Measurements from ENCODE around the gene ZBTB17. TPM values are rescaled to one million over a fixed set of nuclear protein-coding genes. Genes with fewer than 3 reads are reported as not detected.

The ZBTB17 gene
- total and polyA plus RNA-seq, 10 of the 15 experiments (the other 5 are each of a cell fraction or from before 2014, with no cell fraction given), result 0.87 to 59.4 (median 38.7) TPM

DNA sequence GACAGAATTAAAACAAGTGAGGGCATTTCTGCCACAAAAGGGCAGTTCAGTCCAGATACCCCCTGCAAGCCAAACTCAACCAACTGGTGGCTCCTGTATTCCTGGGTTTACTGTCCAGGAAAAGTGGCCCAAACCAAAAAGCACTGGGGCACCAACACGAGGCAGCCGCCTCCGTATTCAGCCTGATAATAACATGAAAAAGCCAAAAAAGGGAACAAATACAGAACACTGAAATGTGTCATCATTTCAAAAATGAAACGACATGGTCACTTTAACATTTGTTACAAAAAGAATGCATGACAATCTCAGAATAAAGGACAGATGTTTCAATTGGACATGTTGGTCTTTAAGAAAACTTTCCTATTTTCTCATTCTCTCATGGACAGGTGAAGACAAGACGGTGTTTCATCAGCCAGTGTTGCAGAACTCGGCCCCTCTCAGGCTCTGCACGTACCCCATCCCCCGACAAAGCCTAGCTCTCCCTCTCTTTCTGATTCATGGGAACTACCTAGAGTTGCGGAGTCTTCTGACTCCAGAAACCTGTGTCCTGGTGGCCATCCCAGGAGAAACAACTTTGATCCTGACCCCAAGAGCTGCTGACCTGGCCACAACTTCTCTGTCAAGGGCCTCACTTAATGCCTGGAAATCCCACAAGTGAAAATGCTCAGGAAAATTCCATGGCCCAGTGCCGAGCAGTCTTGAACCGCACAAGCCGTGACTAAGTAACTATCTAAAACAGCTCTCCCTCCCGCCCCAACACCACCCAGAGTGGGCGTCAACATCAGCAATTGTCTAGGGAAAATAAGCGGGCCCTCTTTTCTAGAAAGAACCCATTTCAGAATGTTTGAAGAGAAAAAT is 27.1 kb downstream of the ZBTB17 start (continued):
- TF ChIP-seq, protein P1, sequence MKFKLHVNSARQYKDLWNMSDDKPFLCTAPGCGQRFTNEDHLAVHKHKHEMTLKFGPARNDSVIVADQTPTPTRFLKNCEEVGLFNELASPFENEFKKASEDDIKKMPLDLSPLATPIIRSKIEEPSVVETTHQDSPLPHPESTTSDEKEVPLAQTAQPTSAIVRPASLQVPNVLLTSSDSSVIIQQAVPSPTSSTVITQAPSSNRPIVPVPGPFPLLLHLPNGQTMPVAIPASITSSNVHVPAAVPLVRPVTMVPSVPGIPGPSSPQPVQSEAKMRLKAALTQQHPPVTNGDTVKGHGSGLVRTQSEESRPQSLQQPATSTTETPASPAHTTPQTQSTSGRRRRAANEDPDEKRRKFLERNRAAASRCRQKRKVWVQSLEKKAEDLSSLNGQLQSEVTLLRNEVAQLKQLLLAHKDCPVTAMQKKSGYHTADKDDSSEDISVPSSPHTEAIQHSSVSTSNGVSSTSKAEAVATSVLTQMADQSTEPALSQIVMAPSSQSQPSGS (IDR thresholded peaks at IDR 0.05; ENCODE audit: low read length), result peak; percentile 71
- TF ChIP-seq CBX5 (IDR thresholded peaks at IDR 0.05; ENCODE audit: low read depth) (no peak), SP1 (IDR thresholded peaks at IDR 0.05; ENCODE audit: low read depth, low read length) (no peak), JUNB (IDR thresholded peaks at IDR 0.05) (peak; percentile 73), CHD1 (IDR thresholded peaks at IDR 0.05; ENCODE audit: low read depth, low read length) (no peak), TBL1XR1 (IDR thresholded peaks at IDR 0.05; ENCODE audit: low read depth, low read length) (no peak), IKZF2 (IDR thresholded peaks at IDR 0.05) (peak in 1 of 2 experiments; percentile 19; a peak in 2 of 4 replicates), ZBED1 (IDR thresholded peaks at IDR 0.05; ENCODE audit: borderline replicate concordance) (0 out of 2 replicates have a peak, but pooled peaks have one; percentile 29), RUNX3 (IDR thresholded peaks at IDR 0.05; ENCODE audit: low read length) (0 out of 2 replicates have a peak, but pooled peaks have one; percentile 10), ATF3 (IDR thresholded peaks at IDR 0.05; ENCODE audit: borderline replicate concordance, extremely low read depth, low read depth, low read length) (no peak), SIX5 (IDR thresholded peaks at IDR 0.05; ENCODE audit: low read depth, low read length, severe bottlenecking) (no peak), MEF2A (IDR thresholded peaks at IDR 0.05; ENCODE audit: insufficient read depth, low read depth, low read length) (peak; percentile 61; the same call in 1 of the 2 replicates), FOXM1 (IDR thresholded peaks at IDR 0.05; ENCODE audit: low read depth, low read length) (no peak), RB1 (IDR thresholded peaks at IDR 0.05; ENCODE audit: borderline replicate concordance) (no peak), E2F8 (IDR thresholded peaks at IDR 0.05; ENCODE audit: low read depth, partially characterized antibody) (no peak), RAD51 (IDR thresholded peaks at IDR 0.05) (no peak), NFYA (IDR thresholded peaks at IDR 0.05; ENCODE audit: borderline replicate concordance, low read depth, low read length) (no peak)
- TF ChIP-seq, protein P2, sequence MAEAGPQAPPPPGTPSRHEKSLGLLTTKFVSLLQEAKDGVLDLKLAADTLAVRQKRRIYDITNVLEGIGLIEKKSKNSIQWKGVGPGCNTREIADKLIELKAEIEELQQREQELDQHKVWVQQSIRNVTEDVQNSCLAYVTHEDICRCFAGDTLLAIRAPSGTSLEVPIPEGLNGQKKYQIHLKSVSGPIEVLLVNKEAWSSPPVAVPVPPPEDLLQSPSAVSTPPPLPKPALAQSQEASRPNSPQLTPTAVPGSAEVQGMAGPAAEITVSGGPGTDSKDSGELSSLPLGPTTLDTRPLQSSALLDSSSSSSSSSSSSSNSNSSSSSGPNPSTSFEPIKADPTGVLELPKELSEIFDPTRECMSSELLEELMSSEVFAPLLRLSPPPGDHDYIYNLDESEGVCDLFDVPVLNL (IDR thresholded peaks at IDR 0.05; ENCODE audit: low read depth, low read length), result no peak
- TF ChIP-seq, protein P3, sequence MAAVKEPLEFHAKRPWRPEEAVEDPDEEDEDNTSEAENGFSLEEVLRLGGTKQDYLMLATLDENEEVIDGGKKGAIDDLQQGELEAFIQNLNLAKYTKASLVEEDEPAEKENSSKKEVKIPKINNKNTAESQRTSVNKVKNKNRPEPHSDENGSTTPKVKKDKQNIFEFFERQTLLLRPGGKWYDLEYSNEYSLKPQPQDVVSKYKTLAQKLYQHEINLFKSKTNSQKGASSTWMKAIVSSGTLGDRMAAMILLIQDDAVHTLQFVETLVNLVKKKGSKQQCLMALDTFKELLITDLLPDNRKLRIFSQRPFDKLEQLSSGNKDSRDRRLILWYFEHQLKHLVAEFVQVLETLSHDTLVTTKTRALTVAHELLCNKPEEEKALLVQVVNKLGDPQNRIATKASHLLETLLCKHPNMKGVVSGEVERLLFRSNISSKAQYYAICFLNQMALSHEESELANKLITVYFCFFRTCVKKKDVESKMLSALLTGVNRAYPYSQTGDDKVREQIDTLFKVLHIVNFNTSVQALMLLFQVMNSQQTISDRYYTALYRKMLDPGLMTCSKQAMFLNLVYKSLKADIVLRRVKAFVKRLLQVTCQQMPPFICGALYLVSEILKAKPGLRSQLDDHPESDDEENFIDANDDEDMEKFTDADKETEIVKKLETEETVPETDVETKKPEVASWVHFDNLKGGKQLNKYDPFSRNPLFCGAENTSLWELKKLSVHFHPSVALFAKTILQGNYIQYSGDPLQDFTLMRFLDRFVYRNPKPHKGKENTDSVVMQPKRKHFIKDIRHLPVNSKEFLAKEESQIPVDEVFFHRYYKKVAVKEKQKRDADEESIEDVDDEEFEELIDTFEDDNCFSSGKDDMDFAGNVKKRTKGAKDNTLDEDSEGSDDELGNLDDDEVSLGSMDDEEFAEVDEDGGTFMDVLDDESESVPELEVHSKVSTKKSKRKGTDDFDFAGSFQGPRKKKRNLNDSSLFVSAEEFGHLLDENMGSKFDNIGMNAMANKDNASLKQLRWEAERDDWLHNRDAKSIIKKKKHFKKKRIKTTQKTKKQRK (IDR thresholded peaks at IDR 0.05; ENCODE audit: low read depth, low read length), result no peak
- TF ChIP-seq, protein P4, sequence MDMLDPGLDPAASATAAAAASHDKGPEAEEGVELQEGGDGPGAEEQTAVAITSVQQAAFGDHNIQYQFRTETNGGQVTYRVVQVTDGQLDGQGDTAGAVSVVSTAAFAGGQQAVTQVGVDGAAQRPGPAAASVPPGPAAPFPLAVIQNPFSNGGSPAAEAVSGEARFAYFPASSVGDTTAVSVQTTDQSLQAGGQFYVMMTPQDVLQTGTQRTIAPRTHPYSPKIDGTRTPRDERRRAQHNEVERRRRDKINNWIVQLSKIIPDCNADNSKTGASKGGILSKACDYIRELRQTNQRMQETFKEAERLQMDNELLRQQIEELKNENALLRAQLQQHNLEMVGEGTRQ (IDR thresholded peaks at IDR 0.05; ENCODE audit: borderline replicate concordance, low read depth, low read length), result no peak
